SU-DHL-6 (cell line): ENCODE results near the gene CD1C.

Experiments
- H2AFZ ChIP-seq: fragments of 200-600 bp; sonication (generic); 2 replicates; pipeline ENCODE4 v1.6.1; 2014; ENCODE audit warnings: low read depth, mild to moderate bottlenecking, moderate library complexity, mixed read lengths, antibody characterized with exemption, low read length; ENCODE audit not compliant: severe bottlenecking
- H3F3A ChIP-seq: fragments of 200-600 bp; shearing (Covaris generic); 2 replicates; pipeline ENCODE4 v1.6.0; 2016; ENCODE audit warnings: antibody characterized with exemption, mild to moderate bottlenecking; ENCODE audit not compliant: insufficient read depth
- H3K27ac ChIP-seq: fragments of 200-600 bp; sonication (generic); 2 replicates; pipeline ENCODE4 v1.5.1; 2016; ENCODE audit warnings: low read depth, mild to moderate bottlenecking, low read length, moderate library complexity, mixed read lengths
- H3K27me3 ChIP-seq: fragments of 200-600 bp; sonication (generic), shearing (Covaris generic); 2 replicates; pipeline ENCODE4 v1.6.0; 2014; ENCODE audit warnings: mild to moderate bottlenecking, low read length
- H3K36me3 ChIP-seq: fragments of 200-600 bp; sonication (generic); 2 replicates; pipeline ENCODE4 v1.6.1; 2014; ENCODE audit warnings: mild to moderate bottlenecking, low read length, mixed read lengths
- H3K4me2 ChIP-seq: fragments of 300-600, 200-600 bp; shearing (Covaris generic), sonication (generic); 2 replicates; pipeline ENCODE4 v1.6.0; 2014; ENCODE audit warnings: low read length, low read depth, mild to moderate bottlenecking; ENCODE audit not compliant: poor library complexity, severe bottlenecking
- H3K4me3 ChIP-seq: fragments of 200-600 bp; sonication (generic); 2 replicates; pipeline ENCODE4 v1.5.1; 2014; ENCODE audit warnings: antibody characterized with exemption, low read length, mild to moderate bottlenecking, mixed read lengths; ENCODE audit not compliant: insufficient read depth, poor library complexity, severe bottlenecking
- H3K79me2 ChIP-seq: fragments of 200-600 bp; sonication (generic); 2 replicates; pipeline ENCODE4 v1.6.1; 2014; ENCODE audit warnings: mild to moderate bottlenecking, low read length, moderate library complexity; ENCODE audit not compliant: insufficient read depth
- H3K9ac ChIP-seq: fragments of 200-600 bp; sonication (generic); 2 replicates; pipeline ENCODE4 v1.7.0; 2014; ENCODE audit warnings: mild to moderate bottlenecking, low read length
- H3K9me2 ChIP-seq: fragments of 200-600 bp; sonication (generic); replicated peaks from 2 replicates; pipeline ENCODE4 v1.6.1; 2014; ENCODE audit warnings: low read length; ENCODE audit not compliant: insufficient read depth
- H3K9me3 ChIP-seq: fragments of 200-600 bp; sonication (generic); 2 replicates; pipeline ENCODE4 v1.6.1; 2014; ENCODE audit warnings: low read length, mixed read lengths; ENCODE audit not compliant: insufficient read depth
- H4K20me1 ChIP-seq: fragments of 200-600 bp; sonication (generic); 2 replicates; pipeline ENCODE4 v1.6.1; 2014; ENCODE audit warnings: low read depth, mild to moderate bottlenecking, antibody characterized with exemption, low read length, moderate library complexity, mixed read lengths
- EZH2phosphoT487 ChIP-seq: fragments of 200-600 bp; sonication (generic), shearing (Covaris generic); conservative IDR thresholded peaks from 2 replicates; pipeline ENCODE4 v1.6.1; 2018; ENCODE audit warnings: mild to moderate bottlenecking, antibody characterized with exemption, low read length, moderate library complexity, mixed read lengths
- TF ChIP-seq, protein P1 (sequence below): fragments of 200-600 bp; sonication (generic); IDR thresholded peaks from one replicate; pipeline ENCODE4 v1.5.1; 2017; ENCODE audit warnings: antibody characterized with exemption, mild to moderate bottlenecking, low read length, moderate library complexity; ENCODE audit not compliant: insufficient read depth, poor library complexity, severe bottlenecking

Gene CD1C

GRCh38 chr1:158328426-158328825 is 38.7 kb downstream of the CD1C start:
- Histone ChIP-seq H3K36me3 (no peaks in the 10 kb centered on the region), H3K79me2 (no peaks in the 10 kb centered on the region), H4K20me1 (no peaks in the 10 kb centered on the region), H3K9me3 (no peaks in the 10 kb centered on the region), H3K27me3 (no peaks in the 10 kb centered on the region), H3K27ac (no peak overlapping the region), H3K9ac (no peak overlapping the region), H3F3A (no peaks in the 10 kb centered on the region), H2AFZ (no peak overlapping the region), H3K9me2 (no peaks in the 10 kb centered on the region), H3K4me2 (no peak overlapping the region), H3K4me3 (no peak overlapping the region)
- TF ChIP-seq EZH2phosphoT487: no peak
- TF ChIP-seq, protein P1, sequence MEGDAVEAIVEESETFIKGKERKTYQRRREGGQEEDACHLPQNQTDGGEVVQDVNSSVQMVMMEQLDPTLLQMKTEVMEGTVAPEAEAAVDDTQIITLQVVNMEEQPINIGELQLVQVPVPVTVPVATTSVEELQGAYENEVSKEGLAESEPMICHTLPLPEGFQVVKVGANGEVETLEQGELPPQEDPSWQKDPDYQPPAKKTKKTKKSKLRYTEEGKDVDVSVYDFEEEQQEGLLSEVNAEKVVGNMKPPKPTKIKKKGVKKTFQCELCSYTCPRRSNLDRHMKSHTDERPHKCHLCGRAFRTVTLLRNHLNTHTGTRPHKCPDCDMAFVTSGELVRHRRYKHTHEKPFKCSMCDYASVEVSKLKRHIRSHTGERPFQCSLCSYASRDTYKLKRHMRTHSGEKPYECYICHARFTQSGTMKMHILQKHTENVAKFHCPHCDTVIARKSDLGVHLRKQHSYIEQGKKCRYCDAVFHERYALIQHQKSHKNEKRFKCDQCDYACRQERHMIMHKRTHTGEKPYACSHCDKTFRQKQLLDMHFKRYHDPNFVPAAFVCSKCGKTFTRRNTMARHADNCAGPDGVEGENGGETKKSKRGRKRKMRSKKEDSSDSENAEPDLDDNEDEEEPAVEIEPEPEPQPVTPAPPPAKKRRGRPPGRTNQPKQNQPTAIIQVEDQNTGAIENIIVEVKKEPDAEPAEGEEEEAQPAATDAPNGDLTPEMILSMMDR: no peak

DNA sequence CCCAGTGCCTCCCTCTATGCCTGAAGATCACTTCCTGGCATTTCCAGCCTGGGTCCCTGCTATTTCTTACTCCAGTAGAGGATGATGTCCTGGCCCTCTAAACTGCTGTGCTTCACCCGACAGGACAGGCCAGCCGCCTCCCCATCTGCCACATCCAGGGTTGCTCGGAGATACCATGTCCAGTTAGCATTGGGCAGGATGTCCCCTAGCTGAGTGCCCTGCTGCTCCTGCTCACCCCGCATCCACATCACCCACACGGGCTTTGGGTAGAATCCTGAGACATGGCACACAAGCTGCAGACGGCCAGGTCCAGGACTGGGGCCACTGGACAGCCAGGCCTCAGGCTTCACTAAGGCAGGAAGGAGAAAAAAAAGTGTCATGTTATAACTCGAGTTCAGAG is 39.6 kb downstream of the CD1C start:
- Histone ChIP-seq H3K27ac (no peak overlapping the region), H3F3A (no peaks in the 10 kb centered on the region)

DNA sequence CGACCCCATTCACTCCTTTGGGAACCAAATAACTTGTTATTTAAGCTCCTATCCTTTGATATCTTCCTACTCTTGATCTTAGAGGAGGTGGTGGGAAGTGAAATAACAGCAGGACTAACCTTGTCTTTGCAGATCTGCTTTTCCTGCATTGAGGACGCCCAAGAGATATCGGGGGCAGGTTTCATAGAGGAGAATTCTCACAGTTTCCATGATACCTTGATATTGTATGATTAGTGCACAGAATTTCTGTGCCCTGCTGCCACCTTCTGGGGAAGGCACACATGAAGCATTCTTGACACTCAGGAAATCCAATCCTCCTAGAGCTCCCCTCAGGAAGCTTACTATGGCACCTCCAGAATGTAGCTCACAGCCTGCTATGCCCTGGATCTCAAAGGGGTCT is 40.0 kb downstream of the CD1C start:
- no peak overlapping the region for H3K4me2 ChIP-seq
- H3K4me3 ChIP-seq: no peak overlapping the region
- TF ChIP-seq, protein P1: peak; percentile 60
- no peak for TF ChIP-seq EZH2phosphoT487
- H3K27ac ChIP-seq: no peak overlapping the region
- no peaks in the 10 kb centered on the region for H3K9me2 ChIP-seq
- no peaks in the 10 kb centered on the region for H3K27me3 ChIP-seq
- no peak overlapping the region for H2AFZ ChIP-seq
- H3K9me3 ChIP-seq: no peaks in the 10 kb centered on the region
- no peaks in the 10 kb centered on the region for H3F3A ChIP-seq
- H3K36me3 ChIP-seq: no peaks in the 10 kb centered on the region
- no peak overlapping the region for H3K9ac ChIP-seq
- H3K79me2 ChIP-seq: no peaks in the 10 kb centered on the region
- H4K20me1 ChIP-seq: no peaks in the 10 kb centered on the region

More for the DNA sequence above, 39.6 kb downstream of the CD1C start:
- Histone ChIP-seq H3K36me3 (no peaks in the 10 kb centered on the region), H4K20me1 (no peaks in the 10 kb centered on the region), H3K4me2 (no peak overlapping the region), H2AFZ (no peak overlapping the region), H3K9me3 (no peaks in the 10 kb centered on the region), H3K9ac (no peak overlapping the region), H3K9me2 (no peaks in the 10 kb centered on the region), H3K4me3 (no peak overlapping the region), H3K27me3 (no peaks in the 10 kb centered on the region), H3K79me2 (no peaks in the 10 kb centered on the region)
- TF ChIP-seq EZH2phosphoT487: no peak

GRCh38 chr1:158330391-158331105 is 40.8 kb downstream of the CD1C start:
- H3K4me2 ChIP-seq: no peak overlapping the region
- no peak overlapping the region for H3K4me3 ChIP-seq
- no peak for TF ChIP-seq EZH2phosphoT487
- H3K36me3 ChIP-seq: no peaks in the 10 kb centered on the region
- no peak overlapping the region for H3K27ac ChIP-seq
- no peaks in the 10 kb centered on the region for H3F3A ChIP-seq
- no peaks in the 10 kb centered on the region for H3K9me2 ChIP-seq
- no peak overlapping the region for H3K9ac ChIP-seq
- no peak overlapping the region for H2AFZ ChIP-seq
- no peaks in the 10 kb centered on the region for H3K79me2 ChIP-seq
- no peaks in the 10 kb centered on the region for H3K9me3 ChIP-seq
- H3K27me3 ChIP-seq: no peaks in the 10 kb centered on the region
- no peaks in the 10 kb centered on the region for H4K20me1 ChIP-seq
